ENCODE results near the gene THAP9.

- TF ChIP-seq CTCF (conservative IDR thresholded peaks at IDR 0.05; ENCODE audit: low read length) = no peak
- no peak for TF ChIP-seq EZH2phosphoT487 (IDR thresholded peaks at IDR 0.05; ENCODE audit: borderline replicate concordance, low read depth, low read length)
Measured at GRCh38 chr4:82861529-82861928, 39.0 kb upstream of the THAP9 start.
